ENCODE measurements around the gene CD63. TPM values are rescaled to one million over a fixed set of nuclear protein-coding genes. Genes with fewer than 3 reads are reported as not detected.
A peak's percentile ranks its signal among the peaks of the same experiment; 100 is the strongest.

CD63 gene
- total RNA-seq, 4 donors from 2014 or later: 683 to 1,145 (median 1,122) TPM

DNA sequence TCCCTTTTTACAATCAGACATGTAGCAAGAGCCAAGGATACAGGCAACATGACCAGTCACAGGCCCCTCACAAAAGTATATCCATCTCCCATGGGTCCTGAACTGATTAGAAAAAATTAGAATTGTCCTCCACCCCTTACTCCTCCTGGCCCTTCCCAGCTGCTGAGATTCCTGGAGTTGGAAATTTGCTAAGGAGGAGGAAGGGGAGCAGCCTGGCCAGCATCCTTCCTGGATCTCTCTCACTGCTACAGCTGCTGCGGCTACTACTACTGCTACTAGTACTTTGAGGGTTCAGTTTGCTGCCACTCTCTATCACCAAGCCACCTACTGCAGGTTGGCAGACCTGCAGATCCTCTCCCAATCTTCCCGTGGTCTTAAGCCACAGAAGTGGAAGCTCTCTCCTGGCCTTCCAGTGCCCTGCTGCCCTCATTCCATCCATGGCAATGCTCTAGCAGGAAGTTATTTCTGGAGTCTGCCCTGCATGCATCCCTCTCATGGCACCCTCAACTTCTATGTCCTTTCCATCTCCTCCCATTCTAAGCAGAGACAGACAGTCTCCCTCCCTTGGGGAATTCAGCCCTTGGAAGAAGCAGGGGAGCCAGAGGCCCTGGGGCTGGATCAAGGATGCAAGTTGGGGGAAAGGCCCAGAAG is 22.1 kb downstream of the CD63 start:
- Histone ChIP-seq H3K27me3 (no peaks in the 10 kb centered on the region), H3K4me3 (replicated peaks in 1 of 3) (peak overlapping the region in 1 of 3 donors; percentile 47), H3K27ac (peak overlapping the region in 1 of 3 donors; percentile 61), H3K9me3 (no peaks in the 10 kb centered on the region), H3K4me1 (peaks cover 9 to 15% of the 10 kb centered on the region in 2 donors), H3K36me3 (no peaks in the 10 kb centered on the region)
- intact Hi-C loops (cut with DNase I): no loop called here
- no peak for DNase-seq
- no peak for TF ChIP-seq POLR2A (IDR thresholded peaks at IDR 0.05)
- TF ChIP-seq, protein P1, sequence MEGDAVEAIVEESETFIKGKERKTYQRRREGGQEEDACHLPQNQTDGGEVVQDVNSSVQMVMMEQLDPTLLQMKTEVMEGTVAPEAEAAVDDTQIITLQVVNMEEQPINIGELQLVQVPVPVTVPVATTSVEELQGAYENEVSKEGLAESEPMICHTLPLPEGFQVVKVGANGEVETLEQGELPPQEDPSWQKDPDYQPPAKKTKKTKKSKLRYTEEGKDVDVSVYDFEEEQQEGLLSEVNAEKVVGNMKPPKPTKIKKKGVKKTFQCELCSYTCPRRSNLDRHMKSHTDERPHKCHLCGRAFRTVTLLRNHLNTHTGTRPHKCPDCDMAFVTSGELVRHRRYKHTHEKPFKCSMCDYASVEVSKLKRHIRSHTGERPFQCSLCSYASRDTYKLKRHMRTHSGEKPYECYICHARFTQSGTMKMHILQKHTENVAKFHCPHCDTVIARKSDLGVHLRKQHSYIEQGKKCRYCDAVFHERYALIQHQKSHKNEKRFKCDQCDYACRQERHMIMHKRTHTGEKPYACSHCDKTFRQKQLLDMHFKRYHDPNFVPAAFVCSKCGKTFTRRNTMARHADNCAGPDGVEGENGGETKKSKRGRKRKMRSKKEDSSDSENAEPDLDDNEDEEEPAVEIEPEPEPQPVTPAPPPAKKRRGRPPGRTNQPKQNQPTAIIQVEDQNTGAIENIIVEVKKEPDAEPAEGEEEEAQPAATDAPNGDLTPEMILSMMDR (IDR thresholded peaks at IDR 0.05): no peak
- 61 to 79% methylated on average over 2 of the region's 2 CpGs for WGBS, 2 donors

- DNase-seq: no peak
- intact Hi-C loops (cut with DNase I): no loop called here
- Histone ChIP-seq H3K4me1 (peaks cover 9 to 15% of the 10 kb centered on the region in 2 donors), H3K9me3 (no peaks in the 10 kb centered on the region), H3K36me3 (no peaks in the 10 kb centered on the region), H3K27ac (peak overlapping the region in 1 of 3 donors; percentile 17), H3K27me3 (no peaks in the 10 kb centered on the region), H3K4me3 (replicated peaks in 1 of 3) (no peak overlapping the region)
- WGBS, 2 donors: 46 to 63% methylated on average over 5 of the region's 5 CpGs
- no peak for TF ChIP-seq POLR2A (IDR thresholded peaks at IDR 0.05)
- TF ChIP-seq, protein P1 (IDR thresholded peaks at IDR 0.05): no peak
Observed at GRCh38 chr12:55705782-55706402, 22.9 kb downstream of the CD63 start.

DNA sequence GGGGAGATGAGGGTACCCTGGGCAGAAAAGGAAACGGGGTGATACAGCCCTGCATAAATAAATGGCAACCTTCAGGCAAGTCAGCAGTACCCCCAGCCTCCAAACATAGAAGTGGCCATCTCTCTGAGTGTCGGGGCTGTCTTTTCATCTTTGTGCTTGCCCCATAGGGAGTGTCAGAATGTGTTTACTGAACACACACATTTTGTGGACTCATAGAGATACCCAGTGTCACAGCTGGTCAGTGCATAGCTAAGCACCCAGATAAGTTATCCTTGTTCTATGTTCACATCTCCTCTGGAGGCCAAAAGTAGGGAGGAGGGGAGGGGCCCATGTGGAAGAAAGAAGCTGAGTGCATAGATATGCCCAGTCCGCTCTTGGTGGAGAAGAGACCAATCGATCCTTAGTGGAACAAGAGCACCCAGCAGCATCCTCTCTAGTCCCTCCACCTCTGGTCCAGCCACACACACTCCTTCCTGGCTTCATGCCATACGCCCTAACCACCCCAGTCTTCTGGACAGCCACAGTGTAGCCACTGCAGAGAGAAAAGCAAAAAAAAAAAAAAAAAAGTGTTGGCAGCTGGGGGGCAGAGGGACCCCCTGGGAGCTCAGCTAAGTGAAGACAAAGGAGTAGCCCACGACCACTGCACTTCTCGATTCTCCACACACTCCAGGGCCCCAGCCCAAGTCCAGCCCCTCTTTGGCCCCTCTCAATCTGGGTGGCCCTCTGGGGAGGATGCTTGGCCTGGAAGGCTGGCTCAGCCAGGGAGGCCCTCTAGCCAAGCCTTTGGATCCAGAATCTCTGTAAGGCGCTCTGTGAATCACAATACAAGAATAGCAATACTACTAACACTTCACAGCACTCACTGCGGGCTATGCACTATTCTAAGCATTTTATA is 23.7 kb downstream of the CD63 start:
- Histone ChIP-seq H3K9me3 (no peaks in the 10 kb centered on the region), H3K27me3 (no peaks in the 10 kb centered on the region), H3K27ac (no peak overlapping the region), H3K4me1 (peaks cover 9 to 15% of the 10 kb centered on the region in 2 donors), H3K36me3 (no peaks in the 10 kb centered on the region), H3K4me3 (replicated peaks in 1 of 3) (no peak overlapping the region)
- intact Hi-C loops (cut with DNase I): no loop called here
- WGBS, 2 donors: 65 to 76% methylated on average over 9 of the region's 9 CpGs
- TF ChIP-seq POLR2A (IDR thresholded peaks at IDR 0.05): no peak
- TF ChIP-seq, protein P1 (IDR thresholded peaks at IDR 0.05): no peak
- no peak for DNase-seq

- 82 to 83% methylated on average over 6 of the region's 6 CpGs for WGBS, 2 donors
- DNase-seq: no peak
- intact Hi-C loops (cut with DNase I): no loop called here
- no peak overlapping the region for H3K4me3 ChIP-seq (replicated peaks in 1 of 3)
- no peaks in the 10 kb centered on the region for H3K27me3 ChIP-seq
- H3K4me1 ChIP-seq: peaks cover 9 to 15% of the 10 kb centered on the region in 2 donors
- H3K27ac ChIP-seq: no peak overlapping the region
- H3K36me3 ChIP-seq: no peaks in the 10 kb centered on the region
- no peaks in the 10 kb centered on the region for H3K9me3 ChIP-seq
- TF ChIP-seq, protein P1 (IDR thresholded peaks at IDR 0.05): no peak
- no peak for TF ChIP-seq POLR2A (IDR thresholded peaks at IDR 0.05)
Observed at GRCh38 chr12:55703901-55704761, 24.7 kb downstream of the CD63 start.

Data from thyroid gland (tissue), 4 donors.